Measurements from ENCODE around the gene PABPN1L.
"Not testable (repeated sequence)": the region's sequence is repeated elsewhere in the genome, so short reads cannot be mapped to it uniquely, and the experiment has no call there.

The PABPN1L gene

DNA sequence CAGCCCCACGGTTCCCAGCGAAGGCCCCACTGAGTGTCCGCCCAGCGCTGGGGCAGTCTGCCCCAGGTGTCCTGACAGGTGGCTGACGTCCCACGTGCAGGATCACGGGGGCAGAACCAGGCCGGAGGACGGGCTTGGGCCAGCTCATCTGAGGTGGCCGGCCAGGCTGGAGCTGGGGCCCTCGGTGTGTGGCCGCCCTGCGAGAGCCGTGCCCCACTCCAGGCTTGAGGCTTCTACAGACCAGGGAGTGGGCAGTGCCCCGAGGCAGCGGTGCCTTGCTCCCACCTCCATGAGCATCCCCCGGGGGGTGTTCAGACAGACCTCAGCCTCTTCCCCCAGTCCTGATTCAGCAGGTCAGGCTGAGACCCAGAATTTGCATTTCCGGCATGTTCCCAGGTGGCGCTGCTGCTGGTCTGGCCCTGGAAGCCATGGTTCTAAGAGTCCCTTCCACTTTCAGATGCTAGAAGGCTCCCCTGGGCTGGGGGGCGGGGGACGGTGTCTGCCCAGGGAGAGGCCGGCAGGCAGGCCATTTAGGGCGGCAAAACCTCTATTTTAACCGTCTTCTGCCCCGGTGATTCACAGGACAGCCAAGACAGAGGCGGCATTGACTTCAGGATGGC lies 35.4 kb upstream of the PABPN1L start:
- DNase-seq (ENCODE audit: low spot score) = no peak

DNA sequence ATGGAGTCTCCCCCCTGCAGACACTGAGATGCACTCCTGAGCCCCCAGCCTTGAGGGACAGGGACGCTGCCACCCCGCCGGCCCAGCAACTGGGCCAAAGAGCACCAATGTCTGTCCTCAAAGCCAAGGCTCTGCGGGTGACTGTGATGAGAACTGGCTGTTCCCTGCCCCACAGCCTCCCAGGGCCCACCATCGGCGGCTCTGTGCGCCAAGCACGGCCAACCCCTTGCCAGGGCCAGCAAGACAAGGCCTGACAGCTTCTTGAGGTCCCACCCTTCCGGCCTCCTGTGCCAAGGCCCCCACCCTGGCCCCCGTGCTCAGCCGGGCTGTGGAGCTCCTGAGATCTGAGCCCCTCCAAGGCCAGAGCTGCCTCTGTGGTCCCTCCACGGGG lies 34.2 kb upstream of the PABPN1L start:
- no peak for DNase-seq (ENCODE audit: low spot score)

GRCh38 chr16:88899901-88900661 lies 33.6 kb upstream of the PABPN1L start:
- no peak for DNase-seq (ENCODE audit: low spot score)

GRCh38 chr16:88897696-88898425 lies 31.4 kb upstream of the PABPN1L start:
- DNase-seq (ENCODE audit: low spot score) = no peak

DNA sequence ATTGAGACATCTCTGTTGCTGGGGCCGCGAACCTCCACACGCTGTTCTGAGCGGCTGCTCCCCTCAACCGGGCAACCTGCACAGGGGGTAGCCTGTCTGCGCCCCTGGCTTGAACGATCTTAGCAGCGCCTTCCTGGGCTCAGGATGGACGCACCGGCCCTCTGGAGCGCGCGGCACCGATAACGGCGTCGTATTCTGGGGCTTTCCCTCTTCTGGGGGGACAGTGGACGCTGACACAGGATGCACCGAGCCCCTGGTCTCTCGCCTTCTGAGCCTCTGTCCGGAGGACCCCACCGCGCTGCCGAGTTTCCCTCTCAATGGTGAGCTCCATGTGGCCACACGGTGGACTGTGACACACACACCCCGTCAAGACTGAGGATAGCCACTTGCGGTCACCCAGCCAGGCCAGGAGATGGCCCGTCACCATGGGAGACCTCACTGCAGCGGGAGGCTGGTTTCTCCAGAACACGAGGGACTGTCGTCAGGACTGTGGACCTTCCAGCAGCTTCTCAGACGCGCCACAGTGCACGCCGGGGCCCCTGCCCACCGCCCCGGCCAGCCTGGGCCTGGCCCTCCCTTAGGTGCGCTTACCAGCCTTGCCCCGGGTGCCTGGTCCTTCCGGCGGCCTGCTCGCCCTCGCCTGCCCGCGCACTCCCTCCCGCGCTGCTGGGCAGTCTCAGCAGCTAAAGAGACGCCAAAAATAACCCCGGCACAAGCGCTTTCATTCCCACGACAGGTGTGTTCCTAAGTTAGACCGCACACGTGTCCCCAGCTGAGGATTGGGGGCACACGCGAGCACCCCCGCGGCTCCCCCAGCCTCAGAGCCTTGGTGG lies 30.0 kb upstream of the PABPN1L start:
- no peak for DNase-seq (ENCODE audit: low spot score)

DNA sequence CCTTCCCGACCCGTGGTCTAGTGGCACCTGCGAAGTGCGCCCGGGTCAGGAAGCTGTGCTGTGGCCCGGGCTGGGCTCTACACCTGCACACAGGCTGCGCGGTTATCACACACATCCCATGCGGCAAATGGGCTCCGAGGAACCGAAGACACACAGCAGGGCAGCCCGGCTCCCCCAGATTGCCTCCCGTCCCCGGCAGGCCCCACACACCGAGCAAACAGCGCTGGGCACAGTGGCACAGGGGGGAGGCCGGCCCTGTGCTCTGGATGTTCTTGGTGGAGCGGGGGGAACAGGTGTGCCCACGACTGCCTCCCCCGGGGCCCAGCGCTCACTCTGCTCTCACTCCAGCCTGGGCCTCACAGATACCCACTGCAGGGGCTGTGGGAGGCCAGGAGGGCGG lies 28.9 kb upstream of the PABPN1L start:
- no peak for DNase-seq (ENCODE audit: low spot score)

GRCh38 chr16:88894681-88895300 lies 28.3 kb upstream of the PABPN1L start:
- no peak for DNase-seq (ENCODE audit: low spot score)

- DNase-seq (ENCODE audit: low spot score) = not testable (repeated sequence)
Measured at GRCh38 chr16:88894266-88894665, 27.8 kb upstream of the PABPN1L start.

DNA sequence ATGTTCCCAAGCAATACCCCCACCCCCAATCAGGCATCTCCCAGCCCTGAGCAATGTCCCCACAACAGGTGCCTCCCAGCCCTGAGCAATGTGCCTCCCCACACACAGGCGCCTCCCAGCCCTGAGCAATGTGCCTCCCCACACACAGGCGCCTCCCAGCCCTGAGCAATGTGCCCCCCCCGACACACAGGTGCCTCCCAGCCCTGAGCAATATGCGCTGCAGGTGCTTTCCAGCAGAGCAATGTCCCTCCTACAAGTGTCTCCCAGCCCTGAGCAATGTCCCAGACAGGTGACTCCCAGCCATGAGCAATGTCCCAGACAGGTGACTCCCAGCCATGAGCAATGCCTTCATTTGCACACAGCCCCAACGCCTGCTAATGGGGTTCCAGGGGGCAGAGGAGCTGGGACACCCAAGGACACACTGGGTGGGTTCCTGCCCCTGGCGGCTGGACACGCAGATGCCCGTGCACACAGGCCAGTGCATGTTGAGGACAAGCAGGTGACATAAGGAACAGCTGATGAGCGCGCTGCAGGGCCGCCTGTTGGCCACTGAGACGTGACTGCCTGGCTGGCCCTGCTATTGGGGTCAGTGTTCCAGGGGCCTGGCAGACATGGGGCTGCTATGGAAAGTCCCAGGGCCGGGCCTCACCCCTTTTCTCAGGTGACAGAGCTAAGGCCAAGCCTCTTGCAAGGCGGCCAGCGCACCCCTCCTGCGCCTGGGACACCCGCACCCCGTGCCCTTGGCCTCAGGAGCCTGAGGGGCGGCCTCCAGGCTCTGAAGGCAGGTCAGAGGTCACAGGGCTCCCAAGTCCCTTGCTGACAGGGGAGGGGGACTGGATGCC lies 26.9 kb upstream of the PABPN1L start:
- no peak for DNase-seq (ENCODE audit: low spot score)

- no peak for DNase-seq (ENCODE audit: low spot score)
Measured at GRCh38 chr16:88892065-88892464, 25.6 kb upstream of the PABPN1L start.

DNA sequence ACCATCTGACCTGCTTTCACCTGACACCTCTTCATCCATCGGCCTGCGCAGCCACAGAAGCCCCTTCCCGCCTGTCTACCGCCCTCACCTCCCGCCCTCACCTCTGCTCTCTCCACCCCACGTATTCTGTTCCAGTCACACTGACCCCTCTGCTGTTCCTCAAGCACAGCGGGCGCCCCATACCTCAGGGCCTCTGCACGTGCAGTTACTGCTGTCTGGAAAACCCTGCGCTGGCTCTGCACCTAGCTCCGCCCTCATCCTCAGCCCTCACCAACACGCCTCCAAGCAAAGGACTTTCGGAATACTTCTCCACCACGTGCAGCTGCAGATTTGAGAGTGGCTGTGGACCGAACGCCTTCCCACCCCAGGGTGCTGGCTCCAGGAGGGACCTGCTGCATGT lies 24.6 kb upstream of the PABPN1L start:
- no peak for DNase-seq (ENCODE audit: low spot score)

DNA sequence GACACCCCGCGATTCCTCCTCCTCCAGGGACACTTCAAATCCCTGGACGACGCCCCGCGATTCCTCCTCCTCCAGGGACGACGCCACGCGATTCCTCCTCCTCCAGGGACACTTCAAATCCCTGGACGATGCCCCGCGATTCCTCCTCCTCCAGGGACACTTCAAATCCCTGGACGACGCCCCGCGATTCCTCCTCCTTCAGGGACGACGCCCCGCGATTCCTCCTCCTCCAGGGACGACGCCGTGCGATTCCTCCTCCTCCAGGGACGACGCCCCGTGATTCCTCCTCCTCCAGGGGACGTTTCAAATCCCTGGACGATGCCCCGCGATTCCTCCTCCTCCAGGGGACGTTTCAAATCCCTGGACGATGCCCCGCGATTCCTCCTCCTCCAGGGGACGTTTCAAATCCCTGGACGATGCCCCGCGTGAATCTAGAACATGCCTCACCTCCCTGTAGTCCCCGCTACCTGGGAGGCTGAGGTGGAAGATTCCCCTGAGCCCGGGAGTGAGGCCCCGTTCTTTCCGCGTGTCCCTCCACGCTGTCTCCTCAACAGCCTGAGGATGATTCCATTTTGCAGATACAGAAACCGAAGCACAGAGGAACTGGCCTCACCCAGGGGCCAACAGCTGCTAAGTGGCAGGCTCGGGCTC lies 23.4 kb upstream of the PABPN1L start:
- not testable (repeated sequence) for DNase-seq (ENCODE audit: low spot score)

- no peak for DNase-seq (ENCODE audit: low spot score)
Measured at GRCh38 chr16:88888461-88889387, 22.3 kb upstream of the PABPN1L start.

- DNase-seq (ENCODE audit: low spot score) = no peak
Measured at GRCh38 chr16:88888057-88888456, 21.6 kb upstream of the PABPN1L start.

GRCh38 chr16:88886845-88887521 lies 20.5 kb upstream of the PABPN1L start:
- no peak for DNase-seq (ENCODE audit: low spot score)

DNA sequence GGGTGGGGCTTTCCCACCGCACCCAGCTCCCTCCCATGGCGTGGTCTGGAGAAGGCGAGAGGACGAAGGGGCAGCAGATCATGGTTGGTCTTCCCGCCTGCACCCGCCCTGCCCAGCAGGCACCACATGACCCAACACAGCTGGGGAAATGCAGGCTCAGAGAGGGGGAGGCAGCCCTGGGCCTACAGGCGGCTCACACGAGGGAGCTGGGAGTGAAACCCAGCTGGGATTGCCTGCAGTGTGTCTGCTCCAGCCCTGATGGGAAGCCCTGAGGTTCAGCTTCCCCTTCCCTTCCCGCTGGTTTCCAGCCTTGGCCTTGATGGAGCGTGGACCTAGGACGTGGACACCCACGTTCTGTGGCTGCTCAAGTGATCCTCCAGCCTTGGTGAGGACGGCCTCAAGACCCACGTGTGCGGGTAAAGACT lies 20.0 kb upstream of the PABPN1L start:
- DNase-seq (ENCODE audit: low spot score) = no peak

DNA sequence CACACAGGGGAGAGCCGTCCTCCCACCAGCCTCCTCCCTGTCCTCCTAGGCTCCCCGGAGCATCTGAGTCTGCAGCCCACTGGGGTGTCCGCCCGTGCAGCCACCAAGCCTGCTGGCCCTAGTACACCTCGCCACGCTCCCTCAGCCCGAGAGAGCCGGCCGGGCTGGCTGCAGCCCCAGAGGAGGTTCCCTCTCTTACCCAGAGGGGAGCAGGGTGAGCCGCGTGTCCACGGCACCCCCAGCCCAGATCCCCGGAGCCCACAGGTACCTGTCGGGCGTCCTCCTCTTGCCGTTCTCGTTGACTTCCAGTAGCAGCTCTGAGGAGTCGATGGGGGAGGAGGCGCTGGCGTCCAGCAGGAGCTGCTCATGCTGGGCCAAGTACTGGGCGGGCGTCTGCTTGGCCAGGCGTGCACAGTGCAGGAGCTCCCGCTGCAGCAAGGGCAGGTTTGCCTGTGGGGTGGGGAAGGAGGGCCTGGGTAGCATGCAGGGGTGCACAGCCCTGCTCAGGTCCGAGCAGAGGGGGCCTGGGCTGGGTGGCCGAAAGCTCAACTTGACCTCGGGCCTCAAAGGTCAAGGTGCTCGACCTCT lies 19.3 kb upstream of the PABPN1L start:
- DNase-seq (ENCODE audit: low spot score) = no peak

DNA sequence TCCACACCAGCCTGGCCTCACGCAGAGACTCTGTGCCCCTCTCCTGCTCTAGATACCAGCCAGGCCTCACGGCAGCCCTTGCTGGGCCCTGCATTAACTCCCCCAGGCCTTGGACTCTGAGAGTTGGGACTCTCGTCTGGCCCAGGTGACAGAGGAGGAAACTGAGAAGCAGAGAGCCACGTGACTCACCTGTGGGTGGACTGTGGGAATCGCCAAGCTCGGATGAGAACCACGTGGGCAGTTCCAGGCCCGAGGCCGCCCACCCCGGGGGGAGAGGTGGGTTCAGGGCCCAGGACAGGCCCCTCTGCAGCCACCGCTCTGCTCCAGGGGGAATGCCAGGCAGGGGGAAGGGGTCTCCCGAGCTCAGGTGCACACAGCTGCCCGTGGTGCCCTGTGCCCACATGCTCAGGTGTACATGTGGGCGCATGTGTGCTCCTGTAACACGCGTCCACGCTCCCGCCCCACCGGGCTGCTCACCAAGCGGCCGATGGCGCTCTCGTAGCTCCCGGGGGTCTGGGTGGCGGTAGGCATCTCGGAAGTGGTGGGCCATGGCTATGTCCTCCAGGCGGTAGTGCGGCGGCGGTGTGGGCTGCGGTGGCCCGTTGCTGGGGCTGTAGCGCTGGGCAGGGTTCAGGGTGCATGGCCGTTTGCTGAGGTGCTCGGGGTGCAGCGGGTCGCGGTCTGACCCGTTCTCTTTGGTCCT lies 18.3 kb upstream of the PABPN1L start:
- DNase-seq (ENCODE audit: low spot score) = no peak
